SU-DHL-6 (cell line): Measurements from ENCODE around the gene PROSER1.

Experiments
- H2AFZ ChIP-seq: fragments of 200-600 bp; sonication (generic); 2 replicates; pipeline ENCODE4 v1.6.1; 2014; ENCODE audit warnings: low read depth, mild to moderate bottlenecking, moderate library complexity, mixed read lengths, antibody characterized with exemption, low read length; ENCODE audit not compliant: severe bottlenecking
- H3F3A ChIP-seq: fragments of 200-600 bp; shearing (Covaris generic); 2 replicates; pipeline ENCODE4 v1.6.0; 2016; ENCODE audit warnings: antibody characterized with exemption, mild to moderate bottlenecking; ENCODE audit not compliant: insufficient read depth
- H3K27ac ChIP-seq: fragments of 200-600 bp; sonication (generic); 2 replicates; pipeline ENCODE4 v1.5.1; 2016; ENCODE audit warnings: low read depth, mild to moderate bottlenecking, low read length, moderate library complexity, mixed read lengths
- H3K27me3 ChIP-seq: fragments of 200-600 bp; sonication (generic), shearing (Covaris generic); 2 replicates; pipeline ENCODE4 v1.6.0; 2014; ENCODE audit warnings: mild to moderate bottlenecking, low read length
- H3K36me3 ChIP-seq: fragments of 200-600 bp; sonication (generic); 2 replicates; pipeline ENCODE4 v1.6.1; 2014; ENCODE audit warnings: mild to moderate bottlenecking, low read length, mixed read lengths
- H3K4me2 ChIP-seq: fragments of 300-600, 200-600 bp; shearing (Covaris generic), sonication (generic); 2 replicates; pipeline ENCODE4 v1.6.0; 2014; ENCODE audit warnings: low read length, low read depth, mild to moderate bottlenecking; ENCODE audit not compliant: poor library complexity, severe bottlenecking
- H3K4me3 ChIP-seq: fragments of 200-600 bp; sonication (generic); 2 replicates; pipeline ENCODE4 v1.5.1; 2014; ENCODE audit warnings: antibody characterized with exemption, low read length, mild to moderate bottlenecking, mixed read lengths; ENCODE audit not compliant: insufficient read depth, poor library complexity, severe bottlenecking
- H3K79me2 ChIP-seq: fragments of 200-600 bp; sonication (generic); 2 replicates; pipeline ENCODE4 v1.6.1; 2014; ENCODE audit warnings: mild to moderate bottlenecking, low read length, moderate library complexity; ENCODE audit not compliant: insufficient read depth
- H3K9ac ChIP-seq: fragments of 200-600 bp; sonication (generic); 2 replicates; pipeline ENCODE4 v1.7.0; 2014; ENCODE audit warnings: mild to moderate bottlenecking, low read length
- H3K9me2 ChIP-seq: fragments of 200-600 bp; sonication (generic); replicated peaks from 2 replicates; pipeline ENCODE4 v1.6.1; 2014; ENCODE audit warnings: low read length; ENCODE audit not compliant: insufficient read depth
- H3K9me3 ChIP-seq: fragments of 200-600 bp; sonication (generic); 2 replicates; pipeline ENCODE4 v1.6.1; 2014; ENCODE audit warnings: low read length, mixed read lengths; ENCODE audit not compliant: insufficient read depth
- H4K20me1 ChIP-seq: fragments of 200-600 bp; sonication (generic); 2 replicates; pipeline ENCODE4 v1.6.1; 2014; ENCODE audit warnings: low read depth, mild to moderate bottlenecking, antibody characterized with exemption, low read length, moderate library complexity, mixed read lengths
- CTCF ChIP-seq: fragments of 200-600 bp; sonication (generic); IDR thresholded peaks from one replicate; pipeline ENCODE4 v1.5.1; 2017; ENCODE audit warnings: antibody characterized with exemption, mild to moderate bottlenecking, low read length, moderate library complexity; ENCODE audit not compliant: insufficient read depth, poor library complexity, severe bottlenecking
- EZH2phosphoT487 ChIP-seq: fragments of 200-600 bp; sonication (generic), shearing (Covaris generic); conservative IDR thresholded peaks from 2 replicates; pipeline ENCODE4 v1.6.1; 2018; ENCODE audit warnings: mild to moderate bottlenecking, antibody characterized with exemption, low read length, moderate library complexity, mixed read lengths

PROSER1 gene

DNA sequence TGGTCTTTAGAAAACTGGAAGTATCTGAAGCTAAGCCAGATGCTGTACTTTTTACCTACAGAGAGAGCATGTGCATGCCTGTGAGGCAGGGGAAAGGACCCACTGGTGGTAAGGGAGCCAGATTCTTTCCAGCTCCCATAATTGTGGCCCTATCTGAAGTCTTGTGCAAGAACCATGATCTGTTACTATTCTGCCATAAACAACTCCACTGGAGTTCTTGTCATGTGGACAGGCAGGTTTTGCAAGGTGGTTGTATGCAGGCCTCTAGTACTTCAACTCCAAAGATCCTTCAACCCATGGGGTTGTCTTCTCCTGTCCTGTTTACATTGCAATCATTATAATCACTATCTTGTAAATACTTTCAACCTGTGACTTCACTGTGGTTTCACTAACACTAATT is 14.1 kb downstream of the PROSER1 start:
- H3F3A ChIP-seq: no peaks in the 10 kb centered on the region
- TF ChIP-seq EZH2phosphoT487 (no peak), CTCF (no peak)
- no peak overlapping the region for H3K9ac ChIP-seq
- H4K20me1 ChIP-seq: no peaks in the 10 kb centered on the region
- no peak overlapping the region for H2AFZ ChIP-seq
- no peak overlapping the region for H3K4me3 ChIP-seq
- H3K4me2 ChIP-seq: no peak overlapping the region
- H3K27me3 ChIP-seq: no peaks in the 10 kb centered on the region
- no peaks in the 10 kb centered on the region for H3K9me2 ChIP-seq
- H3K27ac ChIP-seq: no peak overlapping the region
- no peaks in the 10 kb centered on the region for H3K79me2 ChIP-seq
- peaks cover 72% of the 10 kb centered on the region for H3K36me3 ChIP-seq
- H3K9me3 ChIP-seq: no peaks in the 10 kb centered on the region

- H3K9me2 ChIP-seq: no peaks in the 10 kb centered on the region
- no peaks in the 10 kb centered on the region for H4K20me1 ChIP-seq
- no peaks in the 10 kb centered on the region for H3F3A ChIP-seq
- no peak overlapping the region for H3K4me2 ChIP-seq
- no peak overlapping the region for H2AFZ ChIP-seq
- no peaks in the 10 kb centered on the region for H3K9me3 ChIP-seq
- H3K36me3 ChIP-seq: peaks cover 71% of the 10 kb centered on the region
- no peaks in the 10 kb centered on the region for H3K79me2 ChIP-seq
- H3K4me3 ChIP-seq: no peak overlapping the region
- H3K9ac ChIP-seq: no peak overlapping the region
- no peak for TF ChIP-seq EZH2phosphoT487
- no peak for TF ChIP-seq CTCF
- H3K27me3 ChIP-seq: no peaks in the 10 kb centered on the region
- H3K27ac ChIP-seq: no peak overlapping the region
Measured at GRCh38 chr13:39023316-39023715, 14.6 kb downstream of the PROSER1 start.

DNA sequence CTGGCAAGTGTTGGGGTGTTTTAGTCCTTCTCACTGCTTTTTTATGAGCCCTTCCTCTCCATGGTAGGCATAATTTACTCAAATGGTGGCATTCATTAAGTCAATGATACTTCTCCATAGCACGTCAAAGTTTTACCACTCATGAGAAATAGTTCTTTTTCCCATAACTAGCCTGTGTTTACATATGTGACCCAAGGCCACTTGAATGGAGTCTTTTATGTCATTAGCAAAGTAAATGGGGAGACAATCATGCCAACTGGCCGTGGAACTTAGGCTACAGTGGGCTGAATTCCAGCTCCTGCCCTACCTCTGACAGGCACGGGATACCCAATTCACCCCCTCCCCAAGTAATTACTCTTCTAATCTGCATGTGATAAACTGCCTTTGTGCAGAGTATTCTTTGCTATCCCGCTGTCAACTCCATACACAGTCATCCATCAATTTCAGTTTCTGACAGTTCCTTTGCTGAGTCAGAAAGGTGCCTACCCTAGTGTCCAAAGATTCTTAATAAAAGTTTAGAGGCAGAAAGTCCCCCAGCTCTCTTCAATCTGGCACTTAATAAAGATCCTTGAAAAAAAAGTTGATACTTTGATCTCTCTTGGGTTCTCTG is 16.9 kb downstream of the PROSER1 start:
- no peaks in the 10 kb centered on the region for H3K9me2 ChIP-seq
- H3K4me2 ChIP-seq: no peak overlapping the region
- H2AFZ ChIP-seq: no peak overlapping the region
- H3K27ac ChIP-seq: no peak overlapping the region
- H3K4me3 ChIP-seq: no peak overlapping the region
- no peaks in the 10 kb centered on the region for H3K9me3 ChIP-seq
- H3K79me2 ChIP-seq: no peaks in the 10 kb centered on the region
- H3K36me3 ChIP-seq: peaks cover 61% of the 10 kb centered on the region; the same call in 1 of the 2 replicates
- no peak for TF ChIP-seq CTCF
- no peak for TF ChIP-seq EZH2phosphoT487
- no peaks in the 10 kb centered on the region for H4K20me1 ChIP-seq
- no peaks in the 10 kb centered on the region for H3K27me3 ChIP-seq
- H3F3A ChIP-seq: no peaks in the 10 kb centered on the region
- H3K9ac ChIP-seq: no peak overlapping the region
